ENCODE results near the gene C1QTNF5.
A peak's percentile ranks its signal among the peaks of the same experiment; 100 is the strongest.

Gene C1QTNF5

DNA sequence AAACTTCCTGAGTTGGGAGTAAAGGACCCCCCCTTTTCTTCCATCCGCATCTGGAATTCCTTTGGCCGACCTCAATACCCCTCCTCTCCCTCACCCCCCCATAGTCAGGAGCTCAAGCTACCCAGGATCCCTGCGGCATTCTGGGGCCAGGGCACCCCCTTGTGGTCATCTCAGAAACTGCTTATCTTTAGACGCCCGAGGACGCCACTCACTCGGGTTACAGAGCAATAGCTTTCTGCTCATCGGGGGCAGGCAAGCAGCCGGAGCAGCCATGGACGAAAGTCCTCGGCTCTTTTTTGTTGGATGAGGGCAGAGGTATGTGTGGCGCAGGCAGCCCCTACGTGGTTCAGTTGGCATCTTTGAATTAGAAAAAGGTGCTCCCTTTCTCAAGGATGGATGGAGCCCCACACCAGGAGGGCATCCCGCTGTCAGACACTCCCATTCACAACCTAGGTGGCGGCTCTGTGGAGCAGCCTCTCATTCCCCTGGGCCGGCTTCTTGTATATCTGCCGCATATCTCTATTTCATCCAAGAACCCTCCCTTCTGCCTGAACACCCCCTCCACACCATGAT is 2.3 kb downstream of the C1QTNF5 start:
- DNase-seq (ENCODE audit: low read depth in 2 of 2), result peak; percentile 70 to 72

DNA sequence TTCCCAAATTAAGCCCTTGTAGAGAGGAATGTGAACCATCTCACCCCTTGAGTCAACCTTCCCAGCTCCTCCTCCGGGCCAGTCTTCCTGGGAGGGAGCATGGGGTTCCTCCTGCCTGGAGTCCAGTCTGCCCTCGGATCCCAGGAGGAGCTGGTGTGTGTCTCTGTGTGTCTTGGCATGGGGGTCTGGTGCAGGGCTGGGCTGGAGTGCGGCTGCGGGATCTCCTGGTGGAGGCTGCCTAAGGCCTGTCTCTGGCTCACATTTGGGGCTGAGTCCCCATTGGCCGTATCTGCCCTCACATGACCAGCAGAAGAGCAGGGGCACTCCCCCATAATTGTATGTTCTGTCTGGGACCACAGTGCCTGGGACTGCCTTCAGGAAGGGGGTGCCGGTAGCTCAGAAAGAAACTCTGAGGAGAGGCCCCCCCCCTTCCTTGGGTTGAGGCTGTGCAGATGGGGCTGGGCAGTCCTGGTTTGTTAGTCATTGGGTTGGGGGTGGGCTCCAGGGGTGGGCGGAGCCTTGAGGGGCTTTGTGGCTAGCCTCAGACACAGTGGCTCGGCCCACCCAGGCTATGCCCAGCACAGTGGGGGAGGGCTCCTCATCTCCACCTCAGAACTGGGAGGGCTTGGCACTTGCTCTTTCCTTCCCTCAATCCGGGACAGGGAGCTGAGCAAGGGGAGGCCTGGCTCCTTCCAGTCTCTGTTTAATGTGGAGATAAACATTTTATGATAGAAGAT is 2.9 kb downstream of the C1QTNF5 start:
- peak; percentile 71 to 72 for DNase-seq (ENCODE audit: low read depth in 2 of 2)

- no peak for DNase-seq (ENCODE audit: low read depth in 2 of 2)
Observed at GRCh38 chr11:119336744-119337469, 3.8 kb downstream of the C1QTNF5 start.

DNA sequence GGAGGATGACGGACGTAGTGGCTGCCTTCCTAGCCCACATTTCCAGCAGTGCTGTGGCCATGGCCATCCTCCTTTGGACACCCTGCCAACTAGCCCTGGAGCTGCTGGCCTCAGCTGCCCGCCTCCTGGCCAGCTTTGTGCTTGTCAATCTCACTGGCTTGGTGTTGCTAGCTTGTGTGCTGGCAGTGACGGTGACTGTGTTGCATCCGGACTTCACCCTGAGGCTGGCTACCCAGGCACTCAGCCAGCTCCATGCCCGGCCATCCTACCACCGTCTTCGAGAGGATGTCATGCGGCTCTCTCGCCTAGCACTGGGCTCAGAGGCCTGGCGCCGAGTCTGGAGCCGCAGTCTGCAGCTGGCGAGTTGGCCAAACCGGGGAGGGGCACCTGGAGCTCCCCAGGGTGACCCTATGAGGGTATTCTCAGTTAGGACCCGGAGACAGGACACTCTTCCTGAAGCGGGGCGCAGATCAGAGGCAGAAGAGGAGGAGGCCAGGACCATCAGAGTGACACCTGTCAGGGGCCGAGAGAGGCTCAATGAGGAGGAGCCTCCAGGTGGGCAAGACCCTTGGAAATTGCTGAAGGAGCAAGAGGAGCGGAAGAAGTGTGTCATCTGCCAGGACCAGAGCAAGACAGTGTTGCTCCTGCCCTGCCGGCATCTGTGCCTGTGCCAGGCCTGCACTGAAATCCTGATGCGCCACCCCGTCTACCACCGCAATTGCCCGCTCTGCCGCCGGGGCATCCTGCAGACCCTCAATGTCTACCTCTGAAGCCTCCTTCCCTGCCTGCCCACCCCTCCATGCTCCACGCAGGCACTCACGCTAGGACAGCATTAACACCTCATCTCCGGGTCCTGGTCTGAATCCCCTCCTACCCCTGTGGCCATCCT is 4.8 kb downstream of the C1QTNF5 start:
- DNase-seq (ENCODE audit: low read depth in 2 of 2), result no peak

- DNase-seq (ENCODE audit: low read depth in 2 of 2), result no peak
Observed at GRCh38 chr11:119335091-119335654, 5.5 kb downstream of the C1QTNF5 start.

GRCh38 chr11:119334174-119334930 is 6.3 kb downstream of the C1QTNF5 start, which contains the start of gene RNF26:
Gene RNF26 (plus strand): TSS chr11:119334527. CDS start chr11:119335123, 596 bp downstream.
- DNase-seq (ENCODE audit: low read depth in 2 of 2), result peak; percentile 97

- no peak for DNase-seq (ENCODE audit: low read depth in 2 of 2)
Observed at GRCh38 chr11:119332111-119332765, 8.4 kb downstream of the C1QTNF5 start.

DNA sequence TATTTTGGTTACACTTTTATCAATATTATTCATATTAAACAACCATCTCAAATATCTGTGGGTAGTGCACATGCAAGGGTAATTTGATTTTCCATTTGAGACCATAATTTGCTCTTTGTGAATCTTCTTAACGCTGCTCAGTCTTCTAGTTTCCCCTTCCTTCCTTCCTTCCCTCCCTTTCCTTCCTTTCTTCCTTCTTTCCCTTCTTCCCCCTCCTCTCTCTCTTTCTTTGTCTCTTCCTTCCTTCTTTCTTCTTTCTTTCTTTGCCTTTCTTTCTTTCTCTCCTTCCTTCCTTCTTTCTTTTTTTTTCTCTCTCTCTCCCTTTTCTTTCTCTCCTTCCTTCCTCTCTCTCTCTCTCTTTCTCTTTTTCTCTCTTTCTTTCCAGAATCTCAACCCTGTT is 10.4 kb downstream of the C1QTNF5 start:
- no peak for DNase-seq (ENCODE audit: low read depth in 2 of 2)

GRCh38 chr11:119329320-119329719 is 11.4 kb downstream of the C1QTNF5 start:
- DNase-seq (ENCODE audit: low read depth in 2 of 2), result no peak

GRCh38 chr11:119324189-119324588 is 16.5 kb downstream of the C1QTNF5 start:
- DNase-seq (ENCODE audit: low read depth in 2 of 2), result no peak

DNA sequence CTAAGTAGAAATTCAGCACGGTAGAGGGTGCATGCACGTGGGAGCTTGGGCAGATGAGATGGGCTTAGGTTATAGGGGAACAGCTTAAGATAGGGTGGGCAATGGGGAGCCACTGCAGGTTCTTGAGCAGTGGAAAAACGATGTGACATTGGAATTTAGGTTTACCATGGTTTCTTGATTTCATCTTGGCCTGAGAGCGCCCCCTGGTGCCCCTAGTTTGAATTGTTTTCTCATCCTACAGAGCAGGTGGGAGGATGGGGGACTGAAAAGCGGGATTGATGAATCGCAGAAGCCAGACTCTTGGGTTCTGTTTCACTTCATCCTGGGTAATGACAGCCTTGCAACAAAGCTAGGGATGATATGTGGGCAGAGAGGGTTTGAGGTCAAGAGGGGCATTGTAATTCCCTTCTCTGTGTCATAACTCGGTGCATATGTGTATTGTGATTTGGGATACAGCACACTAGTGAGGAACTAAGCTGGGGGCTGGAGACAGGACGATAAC is 17.1 kb downstream of the C1QTNF5 start:
- DNase-seq (ENCODE audit: low read depth in 2 of 2), result no peak

GRCh38 chr11:119322921-119323531 is 17.7 kb downstream of the C1QTNF5 start:
- DNase-seq (ENCODE audit: low read depth in 2 of 2), result no peak

- no peak for DNase-seq (ENCODE audit: low read depth in 2 of 2)
Observed at GRCh38 chr11:119322360-119322739, 18.3 kb downstream of the C1QTNF5 start.

DNA sequence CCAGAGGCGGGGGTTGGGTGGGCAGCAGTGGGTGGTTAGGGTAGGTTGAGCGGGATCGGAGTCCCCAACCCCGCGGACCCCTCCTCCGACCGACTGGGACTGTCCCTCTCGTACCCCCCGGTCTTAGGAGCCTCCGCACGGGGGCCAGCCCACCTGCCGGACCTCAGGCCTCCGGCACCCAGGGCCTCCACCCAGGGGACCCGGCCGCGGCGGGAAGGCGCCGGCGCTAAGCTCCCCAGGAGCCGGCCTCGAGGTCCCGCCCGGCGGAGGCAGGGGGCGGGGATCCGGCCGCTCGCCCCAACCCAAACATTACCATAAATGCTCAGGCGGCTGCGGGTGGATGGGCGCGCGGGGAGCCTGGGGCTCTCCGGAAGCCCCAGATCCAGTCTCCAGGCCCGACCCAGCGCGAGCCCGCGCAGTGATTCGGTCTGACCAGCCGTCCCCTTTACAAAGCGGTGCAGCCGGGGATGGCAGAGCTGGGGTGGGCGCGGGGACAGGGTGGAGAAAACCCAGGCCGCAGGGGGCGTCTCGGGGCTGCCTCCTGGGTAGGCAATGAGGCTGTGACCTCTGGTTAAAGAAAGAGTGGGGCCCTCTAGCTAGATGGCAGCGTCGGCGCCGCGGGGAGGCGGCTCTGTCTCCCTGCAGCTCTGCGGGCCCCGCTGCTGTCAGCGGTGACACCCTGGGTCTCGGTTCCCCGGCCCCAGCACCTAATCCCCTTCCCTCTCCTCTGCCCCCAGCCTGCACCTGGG is 19.7 kb downstream of the C1QTNF5 start:
- DNase-seq (ENCODE audit: low read depth in 2 of 2), result no peak

DNA sequence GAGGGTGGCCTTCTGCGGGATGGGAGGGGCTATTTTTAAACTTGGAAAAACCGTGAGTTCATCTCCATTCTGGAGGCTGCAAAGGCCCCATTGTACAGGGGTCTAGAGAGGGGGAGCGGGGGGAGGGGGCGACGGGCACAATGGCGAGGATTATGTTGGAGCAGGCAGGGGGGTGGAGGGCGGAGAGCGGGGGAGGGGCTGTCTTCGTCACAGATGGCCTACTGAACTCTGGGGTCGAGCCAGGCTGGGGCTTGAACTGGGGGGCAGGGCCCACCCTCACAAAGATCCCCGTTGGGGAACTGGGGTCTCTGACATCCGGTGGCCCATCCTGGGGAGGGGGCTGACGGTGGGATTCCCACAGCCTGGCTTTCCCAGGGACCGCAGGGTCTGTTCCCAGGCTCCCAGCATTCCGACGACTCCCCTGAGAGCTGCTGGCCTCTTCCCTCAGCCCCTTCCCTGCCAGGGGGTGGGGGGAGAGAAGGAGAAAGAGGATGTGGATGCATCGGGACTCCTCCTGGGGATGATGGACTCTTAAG is 20.4 kb downstream of the C1QTNF5 start:
- DNase-seq (ENCODE audit: low read depth in 2 of 2), result no peak

- no peak for DNase-seq (ENCODE audit: low read depth in 2 of 2)
Observed at GRCh38 chr11:119319700-119320239, 20.9 kb downstream of the C1QTNF5 start.

- no peak for DNase-seq (ENCODE audit: low read depth in 2 of 2)
Observed at GRCh38 chr11:119319136-119319699, 21.5 kb downstream of the C1QTNF5 start.
